Gastrocnemius medialis (tissue), 4 donors: Measurements from ENCODE around the gene AMZ1. TPM values are rescaled to one million over a fixed set of nuclear protein-coding genes. Genes with fewer than 3 reads are reported as not detected.

ENCODE experiments used
- ATAC-seq, 2 donors: fragments of 150-250 bp; one replicate each; pipeline ENCODE4 v1.9.1; 2016
- DNase-seq, 2 donors: peaks; one replicate each; pipeline ENCODE4 v3.0.0-alpha.2; 2019
- H3K27ac ChIP-seq, 4 donors: fragments of 200-600 bp; sonication (generic); 1 replicate in 1 of 4; 2 replicates in 3 of 4; pipeline ENCODE4 v1.5.1; 2016 to 2018; ENCODE audit warnings: mild to moderate bottlenecking in 2 of 4, moderate library complexity in 1 of 4
- H3K27me3 ChIP-seq, 3 donors: fragments of 200-600 bp; sonication (generic) in 2 of 3; 1 replicate in 1 of 3; 2 replicates in 2 of 3; pipeline versions ENCODE4 v1.5.1 to v1.6.0; 2016 to 2019; ENCODE audit warnings: mild to moderate bottlenecking in 1 of 3, moderate library complexity in 1 of 3
- H3K36me3 ChIP-seq, 2 donors: fragments of 200-600 bp; sonication (generic) in 1 of 2; one replicate each; pipeline ENCODE4 v1.5.1; 2017 to 2018
- H3K4me1 ChIP-seq, 2 donors: fragments of 200-600 bp; sonication (generic) in 1 of 2; one replicate each; pipeline ENCODE4 v1.5.1; 2016 to 2017; ENCODE audit warnings: mild to moderate bottlenecking in 2 of 2
- H3K4me3 ChIP-seq, 4 donors: fragments of 200-600 bp; sonication (generic) in 3 of 4; 1 replicate in 1 of 4; 2 replicates in 3 of 4; pipeline ENCODE4 v1.5.1; 2016 to 2019; ENCODE audit warnings: mild to moderate bottlenecking in 2 of 4
- H3K9me3 ChIP-seq, 3 donors: fragments of 200-600 bp; sonication (generic) in 2 of 3; 1 replicate in 1 of 3; 2 replicates in 2 of 3; pipeline ENCODE4 v1.5.1; 2016 to 2019
- POLR2A ChIP-seq, 2 donors: fragments of 450-650 bp; IDR thresholded peaks; one replicate each; pipeline ENCODE4 v1.6.1; 2017; ENCODE audit warnings: antibody characterized with exemption in 2 of 2, mild to moderate bottlenecking in 2 of 2, moderate library complexity in 2 of 2
- in situ Hi-C, 4 donors: fragments of 200-750 bp; cut with MboI; loops; one replicate each; pipeline versions ENCODE4 v1.15.0 to v1.8.0; 2017; ENCODE audit warnings: low sequenced_read_pairs in 4 of 4
- intact Hi-C: fragments of 100-400 bp; cut with DNase I; formaldehyde crosslinking; loops from one replicate; pipeline ENCODE4 v1.15.1; 2023; ENCODE audit warnings: low total_unique reads
- total RNA-seq, 4 donors: library from RNA; depleted of rRNA; stranded (reverse); fragments of >200 nt; gene quantifications; one replicate each; pipeline versions ENCODE4 v1.1.0 to v1.2.3, GENCODE V29; 2016
- TF ChIP-seq, protein P1 (sequence below), 5 experiments: fragments of 450-650 bp in 3 of 5; fragments of 200-600 bp in 2 of 5; sonication (generic) in 2 of 5; IDR thresholded peaks in 4 of 5; conservative IDR thresholded peaks in 1 of 5; 1 replicate in 4 of 5; 2 replicates in 1 of 5; pipeline ENCODE4 v1.5.1; 2016 to 2019; ENCODE audit warnings: antibody characterized with exemption in 5 of 5, mild to moderate bottlenecking in 3 of 5, moderate library complexity in 3 of 5

AMZ1 gene
- total RNA-seq, 4 donors from 2014 or later, result not detected

DNA sequence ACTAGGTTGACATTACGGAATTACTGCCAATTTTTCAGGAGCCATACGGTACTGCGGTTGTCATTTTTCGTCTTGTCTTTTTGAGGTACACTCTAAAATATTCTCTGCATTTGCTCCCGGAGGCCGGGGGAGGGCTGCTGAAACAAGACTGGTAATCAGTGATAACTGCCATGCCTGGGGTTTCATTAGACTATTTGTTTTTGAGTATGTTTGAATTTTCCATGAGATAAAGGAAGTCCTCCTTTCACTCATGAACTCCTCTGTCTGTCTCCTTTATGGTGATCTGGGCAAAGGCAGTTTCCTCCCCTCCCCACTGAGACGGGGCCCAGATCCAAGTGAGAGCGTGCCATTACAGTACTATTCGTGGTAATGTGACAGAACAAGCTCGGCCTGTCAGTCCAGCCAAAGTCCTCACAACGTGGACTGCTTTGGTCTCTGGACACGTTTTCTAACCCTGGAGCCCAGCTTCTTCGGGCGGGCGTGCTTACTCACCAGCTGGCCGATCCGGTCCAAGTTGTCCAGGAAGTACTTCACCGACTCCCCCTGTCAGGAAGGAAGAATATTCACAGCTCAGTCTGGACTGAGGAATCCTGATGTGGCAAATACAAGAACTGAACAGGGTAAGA lies 45.1 kb downstream of the AMZ1 start:
- peak overlapping the region in 1 of 4 donors; percentile 1 for H3K4me3 ChIP-seq
- in situ Hi-C loops (no loop called here), intact Hi-C loops (no loop called here)
- TF ChIP-seq, protein P1, sequence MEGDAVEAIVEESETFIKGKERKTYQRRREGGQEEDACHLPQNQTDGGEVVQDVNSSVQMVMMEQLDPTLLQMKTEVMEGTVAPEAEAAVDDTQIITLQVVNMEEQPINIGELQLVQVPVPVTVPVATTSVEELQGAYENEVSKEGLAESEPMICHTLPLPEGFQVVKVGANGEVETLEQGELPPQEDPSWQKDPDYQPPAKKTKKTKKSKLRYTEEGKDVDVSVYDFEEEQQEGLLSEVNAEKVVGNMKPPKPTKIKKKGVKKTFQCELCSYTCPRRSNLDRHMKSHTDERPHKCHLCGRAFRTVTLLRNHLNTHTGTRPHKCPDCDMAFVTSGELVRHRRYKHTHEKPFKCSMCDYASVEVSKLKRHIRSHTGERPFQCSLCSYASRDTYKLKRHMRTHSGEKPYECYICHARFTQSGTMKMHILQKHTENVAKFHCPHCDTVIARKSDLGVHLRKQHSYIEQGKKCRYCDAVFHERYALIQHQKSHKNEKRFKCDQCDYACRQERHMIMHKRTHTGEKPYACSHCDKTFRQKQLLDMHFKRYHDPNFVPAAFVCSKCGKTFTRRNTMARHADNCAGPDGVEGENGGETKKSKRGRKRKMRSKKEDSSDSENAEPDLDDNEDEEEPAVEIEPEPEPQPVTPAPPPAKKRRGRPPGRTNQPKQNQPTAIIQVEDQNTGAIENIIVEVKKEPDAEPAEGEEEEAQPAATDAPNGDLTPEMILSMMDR (IDR thresholded peaks at IDR 0.05 in 4 of 5, conservative IDR thresholded peaks at IDR 0.05 in 1 of 5), result peak in 1 of 5 experiments; percentile 10
- no peak for TF ChIP-seq POLR2A (IDR thresholded peaks at IDR 0.05)
- peak; percentile 83 to 94 for ATAC-seq
- peak; percentile 79 to 85 for DNase-seq
- no peaks in the 10 kb centered on the region for H3K27me3 ChIP-seq
- H3K27ac ChIP-seq, result peak overlapping the region; percentile 62 to 82 (median 71)
- no peaks in the 10 kb centered on the region for H3K9me3 ChIP-seq
- peaks cover 14 to 18% of the 10 kb centered on the region in 2 donors for H3K4me1 ChIP-seq
- peaks cover 0 to 13% of the 10 kb centered on the region in 2 donors for H3K36me3 ChIP-seq

DNA sequence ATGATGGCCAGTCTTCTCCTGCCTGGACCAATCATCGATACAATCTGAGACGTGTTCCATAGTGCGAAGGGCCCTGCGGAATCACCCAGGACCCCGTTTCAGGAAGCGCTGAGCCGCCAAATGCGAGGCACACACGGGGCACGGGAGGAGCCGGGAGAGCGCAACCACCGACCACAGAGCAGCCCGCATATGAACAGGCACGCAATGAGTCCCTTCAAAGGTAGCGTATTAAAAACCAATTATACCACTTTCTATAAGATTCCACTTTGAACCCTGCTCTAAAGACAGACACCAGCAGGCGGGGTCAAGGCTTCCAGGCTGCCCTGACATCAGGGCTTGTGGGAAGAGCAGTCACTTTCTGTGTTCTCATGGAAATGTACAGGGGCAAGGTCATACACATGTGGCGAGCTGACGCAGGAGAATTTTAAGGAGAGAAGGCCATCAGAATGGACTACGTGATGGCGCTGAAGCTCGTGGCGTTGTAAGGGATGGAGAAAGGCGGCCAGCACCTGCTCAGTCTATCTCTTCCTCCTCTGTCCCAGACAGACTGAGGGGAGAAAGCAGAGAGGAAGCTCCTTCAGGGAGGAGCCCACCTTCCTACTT lies 46.2 kb downstream of the AMZ1 start:
- peaks cover 0 to 13% of the 10 kb centered on the region in 2 donors for H3K36me3 ChIP-seq
- intact Hi-C loops (no loop called here), in situ Hi-C loops (no loop called here)
- TF ChIP-seq, protein P1 (IDR thresholded peaks at IDR 0.05 in 4 of 5, conservative IDR thresholded peaks at IDR 0.05 in 1 of 5), result no peak
- no peak for TF ChIP-seq POLR2A (IDR thresholded peaks at IDR 0.05)
- DNase-seq (peak in 1 of 2 donors; percentile 8), ATAC-seq (no peak)
- peaks cover 22 to 25% of the 10 kb centered on the region in 2 donors for H3K4me1 ChIP-seq
- H3K9me3 ChIP-seq, result no peaks in the 10 kb centered on the region
- H3K27me3 ChIP-seq, result no peaks in the 10 kb centered on the region
- peak overlapping the region in 2 of 4 donors; percentile 68 to 74 for H3K27ac ChIP-seq
- H3K4me3 ChIP-seq, result no peak overlapping the region

DNA sequence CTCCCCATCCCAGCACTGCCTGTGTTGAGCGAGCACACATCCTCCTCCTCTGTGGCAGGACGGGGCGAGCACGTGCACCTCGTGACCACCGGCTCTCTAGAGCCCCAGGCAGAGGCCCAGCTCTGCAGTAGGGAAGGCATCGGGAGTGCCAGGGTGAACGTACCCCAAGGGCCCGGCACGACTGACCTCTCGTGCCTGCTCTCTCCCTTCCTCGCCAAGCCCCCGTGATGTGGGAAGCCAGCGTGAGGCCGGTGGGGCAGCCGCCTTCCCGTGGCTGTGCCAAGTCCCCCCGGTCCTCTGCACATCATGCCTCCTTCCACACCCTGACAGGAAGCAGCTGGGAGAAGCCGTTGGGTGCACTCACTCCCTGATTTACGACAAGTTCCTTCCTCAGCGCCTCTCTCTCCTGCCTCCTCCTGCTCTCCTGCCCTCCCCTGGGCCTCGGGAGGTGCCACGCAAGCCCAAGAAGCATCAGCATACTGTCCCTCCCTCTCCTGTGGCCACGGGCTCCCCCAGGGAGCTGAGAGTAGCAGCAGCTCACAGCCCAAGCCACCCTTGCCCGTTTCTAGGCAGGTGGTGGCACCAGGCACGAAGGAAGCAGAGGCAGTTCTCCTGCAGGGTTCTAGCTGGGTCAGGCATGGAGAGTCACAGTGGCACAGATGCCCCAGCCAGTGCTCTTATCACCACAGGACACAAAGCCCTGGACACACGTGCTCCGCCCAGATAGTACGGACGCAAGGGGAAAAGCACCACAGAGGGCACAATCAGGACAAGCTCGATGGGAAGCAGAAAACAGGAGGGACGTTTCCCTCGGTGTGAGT lies 47.0 kb downstream of the AMZ1 start:
- Histone ChIP-seq H3K36me3 (peaks cover 0 to 13% of the 10 kb centered on the region in 2 donors), H3K4me3 (no peak overlapping the region), H3K4me1 (peaks cover 22 to 25% of the 10 kb centered on the region in 2 donors), H3K27me3 (no peaks in the 10 kb centered on the region), H3K9me3 (no peaks in the 10 kb centered on the region), H3K27ac (no peak overlapping the region)
- intact Hi-C loops (no loop called here), in situ Hi-C loops (no loop called here)
- no peak for TF ChIP-seq POLR2A (IDR thresholded peaks at IDR 0.05)
- TF ChIP-seq, protein P1 (IDR thresholded peaks at IDR 0.05 in 4 of 5, conservative IDR thresholded peaks at IDR 0.05 in 1 of 5), result no peak
- ATAC-seq, result no peak
- DNase-seq, result peak in 1 of 2 donors; percentile 37

DNA sequence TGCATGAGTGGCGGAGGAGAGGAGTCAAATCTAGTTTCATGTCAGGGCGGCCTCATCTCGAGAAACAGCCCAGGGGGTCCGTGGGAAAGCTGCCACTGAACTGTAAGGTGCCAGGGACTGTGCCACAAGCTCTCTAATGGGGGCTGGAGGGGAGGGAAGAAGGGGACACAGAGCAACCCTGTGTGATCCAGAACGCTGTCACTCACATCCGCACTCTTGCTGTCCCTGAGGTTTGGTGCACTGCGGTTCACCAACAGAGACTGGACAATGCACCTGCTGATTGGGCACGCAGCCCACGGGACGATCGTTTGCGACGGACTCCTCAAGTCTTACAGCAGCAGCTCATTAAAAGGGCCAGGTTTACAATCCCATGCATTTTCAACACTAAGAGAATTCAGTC lies 47.7 kb downstream of the AMZ1 start:
- Histone ChIP-seq H3K4me1 (peaks cover 22 to 25% of the 10 kb centered on the region in 2 donors), H3K27ac (no peak overlapping the region), H3K27me3 (no peaks in the 10 kb centered on the region), H3K36me3 (peaks cover 0 to 7% of the 10 kb centered on the region in 2 donors), H3K9me3 (no peaks in the 10 kb centered on the region), H3K4me3 (no peak overlapping the region)
- intact Hi-C loops (no loop called here), in situ Hi-C loops (no loop called here)
- no peak for DNase-seq
- TF ChIP-seq, protein P1 (IDR thresholded peaks at IDR 0.05 in 4 of 5, conservative IDR thresholded peaks at IDR 0.05 in 1 of 5), result no peak
- no peak for TF ChIP-seq POLR2A (IDR thresholded peaks at IDR 0.05)
- ATAC-seq, result no peak
